Measurements from ENCODE around the gene SGMS1. TPM values are rescaled to one million over a fixed set of nuclear protein-coding genes. Genes with fewer than 3 reads are reported as not detected.

SGMS1 gene
- total and polyA plus RNA-seq, 2 experiments from 2014 or later: 15.0 to 34.7 TPM

DNA sequence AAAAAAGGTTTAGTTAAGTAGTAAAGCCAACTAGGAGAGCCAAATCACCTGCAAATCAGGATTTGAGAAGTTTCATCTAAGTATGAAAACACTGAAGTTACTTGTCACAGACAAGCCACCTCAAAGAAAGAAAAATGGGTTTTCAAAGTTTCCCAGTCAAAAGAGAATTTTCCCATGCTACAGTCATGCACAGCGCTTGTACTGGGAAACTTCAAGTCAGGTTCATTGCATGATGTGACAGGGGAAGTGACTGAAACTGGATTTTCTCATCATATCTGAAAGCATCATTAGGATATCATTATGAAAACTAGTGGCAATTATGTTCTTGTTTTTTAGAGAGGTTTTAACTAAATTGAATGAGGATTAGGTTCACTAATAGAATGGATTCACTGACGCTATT is 167.0 kb downstream of the SGMS1 start:
- no peaks in the 10 kb centered on the region for H4K20me1 ChIP-seq (replicated peaks; ENCODE audit: insufficient read depth)
- H3F3A ChIP-seq (replicated peaks; ENCODE audit: low read depth): no peaks in the 10 kb centered on the region
- 0 out of 2 replicates have a peak, but pooled peaks cover 5% of the 10 kb centered on the region for H3K79me2 ChIP-seq (replicated peaks; ENCODE audit: insufficient read depth)
- Mint-ChIP-seq H3K36me3 (ENCODE audit: low read depth) (peaks cover 8% of the 10 kb centered on the region), H3K27me3 (ENCODE audit: insufficient read depth, low read depth, poor library complexity) (no peaks in the 10 kb centered on the region), H3K27ac (no peak overlapping the region), H3K9me3 (no peaks in the 10 kb centered on the region), H3K4me3 (no peak overlapping the region), H3K4me1 (peaks cover 26% of the 10 kb centered on the region)
- no peak overlapping the region for H2AFZ ChIP-seq
- H3K9me2 ChIP-seq (ENCODE audit: insufficient read depth): no peaks in the 10 kb centered on the region
- no peaks in the 10 kb centered on the region for H3K27me3 ChIP-seq (ENCODE audit: insufficient read depth)
- no peak overlapping the region for H3K4me2 ChIP-seq
- H3K36me3 ChIP-seq (ENCODE audit: insufficient read depth): no peaks in the 10 kb centered on the region
- H3K4me3 ChIP-seq: no peak overlapping the region
- H3K4me1 ChIP-seq (ENCODE audit: insufficient read depth): peaks cover 5% of the 10 kb centered on the region; the same call in 1 of the 2 replicates
- no peak overlapping the region for H3K27ac ChIP-seq (ENCODE audit: low read depth)
- DNase-seq (ENCODE audit: low spot score) (no peak), ATAC-seq (no peak)
- TF ChIP-seq ZNF331 (CRISPR knock-in tag; IDR thresholded peaks at IDR 0.05; ENCODE audit: low read depth): no peak
- TF ChIP-seq NANOG (IDR thresholded peaks at IDR 0.05; ENCODE audit: borderline replicate concordance): no peak
- TF ChIP-seq POLR2AphosphoS5 (IDR thresholded peaks at IDR 0.05; ENCODE audit: low read depth): no peak
- no peak for TF ChIP-seq EZH2 (IDR thresholded peaks at IDR 0.05; ENCODE audit: low read depth, unreplicated experiment)
- no peak for TF ChIP-seq ZNF114 (CRISPR knock-in tag; IDR thresholded peaks at IDR 0.05)
- no peak for TF ChIP-seq CREB1 (CRISPR knock-in tag; IDR thresholded peaks at IDR 0.05; ENCODE audit: low read depth)

DNA sequence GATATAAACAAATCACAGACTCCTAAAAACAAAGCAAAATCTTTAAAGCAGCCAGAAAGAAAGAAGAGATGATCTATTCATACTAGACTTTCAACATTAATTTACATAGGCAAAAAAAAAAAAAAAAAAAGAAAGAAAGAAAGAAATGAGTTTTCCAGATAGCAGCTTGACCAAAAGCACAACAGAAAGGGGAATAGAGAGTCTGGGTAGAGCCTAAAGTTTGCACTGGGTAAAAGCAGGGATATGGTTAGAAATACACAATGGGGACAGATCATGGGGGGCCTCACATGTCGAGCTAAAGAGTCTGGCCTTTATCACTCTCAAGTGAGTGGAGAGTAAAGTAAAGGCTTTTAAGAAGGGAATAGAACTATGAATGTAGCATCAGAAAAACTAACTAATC is 169.8 kb downstream of the SGMS1 start:
- no peaks in the 10 kb centered on the region for H3K9me2 ChIP-seq (ENCODE audit: insufficient read depth)
- TF ChIP-seq STAT1 (IDR thresholded peaks at IDR 0.05; ENCODE audit: unreplicated experiment) (no peak), POLR2AphosphoS5 (IDR thresholded peaks at IDR 0.05; ENCODE audit: low read depth) (no peak), ZNF331 (CRISPR knock-in tag; IDR thresholded peaks at IDR 0.05; ENCODE audit: low read depth) (no peak), ZNF462 (CRISPR knock-in tag; IDR thresholded peaks at IDR 0.05) (no peak)
- TF ChIP-seq, protein P1, sequence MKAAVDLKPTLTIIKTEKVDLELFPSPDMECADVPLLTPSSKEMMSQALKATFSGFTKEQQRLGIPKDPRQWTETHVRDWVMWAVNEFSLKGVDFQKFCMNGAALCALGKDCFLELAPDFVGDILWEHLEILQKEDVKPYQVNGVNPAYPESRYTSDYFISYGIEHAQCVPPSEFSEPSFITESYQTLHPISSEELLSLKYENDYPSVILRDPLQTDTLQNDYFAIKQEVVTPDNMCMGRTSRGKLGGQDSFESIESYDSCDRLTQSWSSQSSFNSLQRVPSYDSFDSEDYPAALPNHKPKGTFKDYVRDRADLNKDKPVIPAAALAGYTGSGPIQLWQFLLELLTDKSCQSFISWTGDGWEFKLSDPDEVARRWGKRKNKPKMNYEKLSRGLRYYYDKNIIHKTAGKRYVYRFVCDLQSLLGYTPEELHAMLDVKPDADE (IDR thresholded peaks at IDR 0.05): no peak
- TF ChIP-seq, protein P2, sequence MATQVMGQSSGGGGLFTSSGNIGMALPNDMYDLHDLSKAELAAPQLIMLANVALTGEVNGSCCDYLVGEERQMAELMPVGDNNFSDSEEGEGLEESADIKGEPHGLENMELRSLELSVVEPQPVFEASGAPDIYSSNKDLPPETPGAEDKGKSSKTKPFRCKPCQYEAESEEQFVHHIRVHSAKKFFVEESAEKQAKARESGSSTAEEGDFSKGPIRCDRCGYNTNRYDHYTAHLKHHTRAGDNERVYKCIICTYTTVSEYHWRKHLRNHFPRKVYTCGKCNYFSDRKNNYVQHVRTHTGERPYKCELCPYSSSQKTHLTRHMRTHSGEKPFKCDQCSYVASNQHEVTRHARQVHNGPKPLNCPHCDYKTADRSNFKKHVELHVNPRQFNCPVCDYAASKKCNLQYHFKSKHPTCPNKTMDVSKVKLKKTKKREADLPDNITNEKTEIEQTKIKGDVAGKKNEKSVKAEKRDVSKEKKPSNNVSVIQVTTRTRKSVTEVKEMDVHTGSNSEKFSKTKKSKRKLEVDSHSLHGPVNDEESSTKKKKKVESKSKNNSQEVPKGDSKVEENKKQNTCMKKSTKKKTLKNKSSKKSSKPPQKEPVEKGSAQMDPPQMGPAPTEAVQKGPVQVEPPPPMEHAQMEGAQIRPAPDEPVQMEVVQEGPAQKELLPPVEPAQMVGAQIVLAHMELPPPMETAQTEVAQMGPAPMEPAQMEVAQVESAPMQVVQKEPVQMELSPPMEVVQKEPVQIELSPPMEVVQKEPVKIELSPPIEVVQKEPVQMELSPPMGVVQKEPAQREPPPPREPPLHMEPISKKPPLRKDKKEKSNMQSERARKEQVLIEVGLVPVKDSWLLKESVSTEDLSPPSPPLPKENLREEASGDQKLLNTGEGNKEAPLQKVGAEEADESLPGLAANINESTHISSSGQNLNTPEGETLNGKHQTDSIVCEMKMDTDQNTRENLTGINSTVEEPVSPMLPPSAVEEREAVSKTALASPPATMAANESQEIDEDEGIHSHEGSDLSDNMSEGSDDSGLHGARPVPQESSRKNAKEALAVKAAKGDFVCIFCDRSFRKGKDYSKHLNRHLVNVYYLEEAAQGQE (IDR thresholded peaks at IDR 0.05; ENCODE audit: unreplicated experiment): no peak
- no peak overlapping the region for H3K4me3 ChIP-seq
- Mint-ChIP-seq H3K36me3 (ENCODE audit: low read depth) (no peaks in the 10 kb centered on the region; the same call in 2 of the 3 replicates), H3K27ac (peak overlapping the region; percentile 50), H3K9me3 (no peaks in the 10 kb centered on the region), H3K4me1 (peaks cover 37% of the 10 kb centered on the region), H3K4me3 (no peak overlapping the region), H3K27me3 (ENCODE audit: insufficient read depth, low read depth, poor library complexity) (no peaks in the 10 kb centered on the region)
- peaks cover 5% of the 10 kb centered on the region; the same call in 1 of the 2 replicates for H3K4me1 ChIP-seq (ENCODE audit: insufficient read depth)
- H3K36me3 ChIP-seq (ENCODE audit: insufficient read depth): no peaks in the 10 kb centered on the region
- no peak overlapping the region for H3K27ac ChIP-seq (ENCODE audit: low read depth)
- ATAC-seq (peak; percentile 63), DNase-seq (ENCODE audit: low spot score) (no peak)
- H4K20me1 ChIP-seq (replicated peaks; ENCODE audit: insufficient read depth): no peaks in the 10 kb centered on the region
- no peak overlapping the region for H2AFZ ChIP-seq
- no peaks in the 10 kb centered on the region for H3F3A ChIP-seq (replicated peaks; ENCODE audit: low read depth)
- no peaks in the 10 kb centered on the region for H3K27me3 ChIP-seq (ENCODE audit: insufficient read depth)
- 0 out of 2 replicates have a peak overlapping the region, but pooled peaks have one; percentile 31 for H3K4me2 ChIP-seq
- 0 out of 2 replicates have a peak, but pooled peaks cover 5% of the 10 kb centered on the region for H3K79me2 ChIP-seq (replicated peaks; ENCODE audit: insufficient read depth)
